Neural cell (in vitro differentiated cells): ENCODE measurements around the gene SSTR5. TPM values are rescaled to one million over a fixed set of nuclear protein-coding genes. Genes with fewer than 3 reads are reported as not detected.

Source experiments
- H2AFZ ChIP-seq: fragments of 200-600, 300-800 bp; sonication (generic), shearing (Covaris generic); 2 replicates; pipeline ENCODE4 v1.6.0; 2014; ENCODE audit warnings: low read depth, mild to moderate bottlenecking, antibody characterized with exemption, low read length, moderate library complexity
- H3F3A ChIP-seq: fragments of 200-600 bp; shearing (Covaris generic); 2 replicates; pipeline ENCODE4 v1.6.1; 2016; ENCODE audit warnings: mild to moderate bottlenecking, moderate library complexity, mixed read lengths, antibody characterized with exemption, low read length; ENCODE audit not compliant: insufficient read depth, poor library complexity, severe bottlenecking
- H3K27ac ChIP-seq: fragments of 200-600, 300-800 bp; sonication (generic), shearing (Covaris generic); 2 replicates; pipeline ENCODE4 v1.5.1; 2014; ENCODE audit warnings: mild to moderate bottlenecking, low read length, moderate library complexity
- H3K27me3 ChIP-seq: fragments of 300-800, 200-600 bp; sonication (generic), shearing (Covaris generic); 2 replicates; pipeline ENCODE4 v1.6.0; 2014; ENCODE audit warnings: mild to moderate bottlenecking, low read depth, low read length, moderate library complexity; ENCODE audit not compliant: insufficient read depth
- H3K36me3 ChIP-seq: fragments of 300-800, 200-600 bp; sonication (generic), shearing (Covaris generic); 2 replicates; pipeline ENCODE4 v1.5.1; 2014; ENCODE audit warnings: mild to moderate bottlenecking, antibody characterized with exemption, low read length, moderate library complexity; ENCODE audit not compliant: insufficient read depth
- H3K4me2 ChIP-seq: fragments of 300-800, 200-600 bp; sonication (generic), shearing (Covaris generic); 2 replicates; pipeline ENCODE4 v1.6.0; 2014; ENCODE audit warnings: mild to moderate bottlenecking, low read length
- H3K4me3 ChIP-seq: fragments of 300-800, 200-600 bp; sonication (generic), shearing (Covaris generic); 2 replicates; pipeline ENCODE4 v1.5.1; 2014; ENCODE audit warnings: mild to moderate bottlenecking, low read length, moderate library complexity
- H3K79me2 ChIP-seq: fragments of 200-600 bp; shearing (Covaris generic); replicated peaks from 2 replicates; pipeline ENCODE4 v1.6.0; 2014; ENCODE audit warnings: mild to moderate bottlenecking, low read length, moderate library complexity; ENCODE audit not compliant: insufficient read depth
- H3K9ac ChIP-seq: fragments of 300-800, 200-600 bp; sonication (generic), shearing (Covaris generic); 2 replicates; pipeline ENCODE4 v1.6.1; 2016; ENCODE audit warnings: mild to moderate bottlenecking, low read length, mixed read lengths
- H3K9me2 ChIP-seq: fragments of 200-600 bp; shearing (Covaris generic); 2 replicates; pipeline ENCODE4 v1.6.1; 2016; ENCODE audit warnings: mild to moderate bottlenecking, low read length, mixed read lengths; ENCODE audit not compliant: insufficient read depth
- H3K9me3 ChIP-seq: fragments of 200-600, 300-800 bp; sonication (generic), shearing (Covaris generic); 2 replicates; pipeline ENCODE4 v1.6.1; 2016; ENCODE audit warnings: mild to moderate bottlenecking, mixed run types, low read length, moderate library complexity, mixed read lengths
- H4K20me1 ChIP-seq: fragments of 200-600 bp; shearing (Covaris generic); 2 replicates; pipeline ENCODE4 v1.6.1; 2016; ENCODE audit warnings: mild to moderate bottlenecking, mixed run types; ENCODE audit not compliant: insufficient read depth
- CTCF ChIP-seq: fragments of 450-650 bp; IDR thresholded peaks from 2 replicates; pipeline ENCODE4 v1.5.1; 2014; ENCODE audit warnings: antibody characterized with exemption, mild to moderate bottlenecking, moderate library complexity; ENCODE audit not compliant: poor library complexity, severe bottlenecking
- EP300 ChIP-seq: fragments of 450-650 bp; conservative IDR thresholded peaks from 2 replicates; pipeline ENCODE4 v1.6.1; 2014; ENCODE audit warnings: antibody characterized with exemption, mild to moderate bottlenecking, moderate library complexity; ENCODE audit not compliant: poor library complexity, severe bottlenecking
- EZH2 ChIP-seq: fragments of 200-600, 300-800 bp; shearing (Covaris generic), sonication (generic); IDR thresholded peaks from 2 replicates; pipeline ENCODE4 v1.6.1; 2014; ENCODE audit warnings: antibody characterized with exemption, low read length, borderline replicate concordance, mild to moderate bottlenecking; ENCODE audit not compliant: insufficient read depth, poor library complexity, severe bottlenecking
- MXI1 ChIP-seq: fragments of 450-650 bp; conservative IDR thresholded peaks from 2 replicates; pipeline ENCODE4 v1.6.1; 2014; ENCODE audit warnings: antibody characterized with exemption, mild to moderate bottlenecking; ENCODE audit not compliant: poor library complexity, severe bottlenecking
- POLR2AphosphoS5 ChIP-seq: IDR thresholded peaks from 2 replicates; pipeline ENCODE4 v1.6.1; 2012
- RAD21 ChIP-seq: fragments of 450-650 bp; conservative IDR thresholded peaks from 2 replicates; pipeline ENCODE4 v1.6.1; 2014; ENCODE audit warnings: antibody characterized with exemption, mild to moderate bottlenecking, moderate library complexity
- SMC3 ChIP-seq: fragments of 450-650 bp; conservative IDR thresholded peaks from 2 replicates; pipeline ENCODE4 v1.6.1; 2014; ENCODE audit warnings: antibody characterized with exemption, mild to moderate bottlenecking, moderate library complexity; ENCODE audit not compliant: poor library complexity
- TAF1 ChIP-seq: IDR thresholded peaks from 2 replicates; pipeline ENCODE4 v1.6.1; 2012; ENCODE audit warnings: low read depth
- polyA plus RNA-seq: library from polyadenylated mRNA; depleted of rRNA; stranded (reverse); fragments of >200 nt; gene quantifications from 2 replicates; pipeline ENCODE4 v1.2.3, GENCODE V29; 2014
- TF ChIP-seq, protein P1 (sequence below): IDR thresholded peaks from 2 replicates; pipeline ENCODE4 v1.6.1; 2012; ENCODE audit warnings: borderline replicate concordance

Gene SSTR5
- polyA plus RNA-seq, 1 donor from 2014 or later = not detected

GRCh38 chr16:1026057-1026783 lies 46.3 kb upstream of the SSTR5 start:
- no peaks in the 10 kb centered on the region for H3K9me2 ChIP-seq
- no peaks in the 10 kb centered on the region for H3K79me2 ChIP-seq
- no peak overlapping the region for H3K4me3 ChIP-seq
- peak overlapping the region; percentile 9 for H3K9ac ChIP-seq
- TF ChIP-seq TAF1 (no peak), RAD21 (no peak), POLR2AphosphoS5 (no peak), SMC3 (no peak), EP300 (no peak), EZH2 (no peak), MXI1 (no peak), CTCF (no peak)
- TF ChIP-seq, protein P1, sequence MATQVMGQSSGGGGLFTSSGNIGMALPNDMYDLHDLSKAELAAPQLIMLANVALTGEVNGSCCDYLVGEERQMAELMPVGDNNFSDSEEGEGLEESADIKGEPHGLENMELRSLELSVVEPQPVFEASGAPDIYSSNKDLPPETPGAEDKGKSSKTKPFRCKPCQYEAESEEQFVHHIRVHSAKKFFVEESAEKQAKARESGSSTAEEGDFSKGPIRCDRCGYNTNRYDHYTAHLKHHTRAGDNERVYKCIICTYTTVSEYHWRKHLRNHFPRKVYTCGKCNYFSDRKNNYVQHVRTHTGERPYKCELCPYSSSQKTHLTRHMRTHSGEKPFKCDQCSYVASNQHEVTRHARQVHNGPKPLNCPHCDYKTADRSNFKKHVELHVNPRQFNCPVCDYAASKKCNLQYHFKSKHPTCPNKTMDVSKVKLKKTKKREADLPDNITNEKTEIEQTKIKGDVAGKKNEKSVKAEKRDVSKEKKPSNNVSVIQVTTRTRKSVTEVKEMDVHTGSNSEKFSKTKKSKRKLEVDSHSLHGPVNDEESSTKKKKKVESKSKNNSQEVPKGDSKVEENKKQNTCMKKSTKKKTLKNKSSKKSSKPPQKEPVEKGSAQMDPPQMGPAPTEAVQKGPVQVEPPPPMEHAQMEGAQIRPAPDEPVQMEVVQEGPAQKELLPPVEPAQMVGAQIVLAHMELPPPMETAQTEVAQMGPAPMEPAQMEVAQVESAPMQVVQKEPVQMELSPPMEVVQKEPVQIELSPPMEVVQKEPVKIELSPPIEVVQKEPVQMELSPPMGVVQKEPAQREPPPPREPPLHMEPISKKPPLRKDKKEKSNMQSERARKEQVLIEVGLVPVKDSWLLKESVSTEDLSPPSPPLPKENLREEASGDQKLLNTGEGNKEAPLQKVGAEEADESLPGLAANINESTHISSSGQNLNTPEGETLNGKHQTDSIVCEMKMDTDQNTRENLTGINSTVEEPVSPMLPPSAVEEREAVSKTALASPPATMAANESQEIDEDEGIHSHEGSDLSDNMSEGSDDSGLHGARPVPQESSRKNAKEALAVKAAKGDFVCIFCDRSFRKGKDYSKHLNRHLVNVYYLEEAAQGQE = no peak
- no peak overlapping the region for H3K4me2 ChIP-seq
- H4K20me1 ChIP-seq = no peaks in the 10 kb centered on the region
- H3K36me3 ChIP-seq = no peaks in the 10 kb centered on the region
- peak overlapping the region; percentile 31 for H3K27ac ChIP-seq
- H3K27me3 ChIP-seq = no peaks in the 10 kb centered on the region
- H2AFZ ChIP-seq = no peak overlapping the region
- H3F3A ChIP-seq = no peaks in the 10 kb centered on the region
- H3K9me3 ChIP-seq = no peaks in the 10 kb centered on the region

DNA sequence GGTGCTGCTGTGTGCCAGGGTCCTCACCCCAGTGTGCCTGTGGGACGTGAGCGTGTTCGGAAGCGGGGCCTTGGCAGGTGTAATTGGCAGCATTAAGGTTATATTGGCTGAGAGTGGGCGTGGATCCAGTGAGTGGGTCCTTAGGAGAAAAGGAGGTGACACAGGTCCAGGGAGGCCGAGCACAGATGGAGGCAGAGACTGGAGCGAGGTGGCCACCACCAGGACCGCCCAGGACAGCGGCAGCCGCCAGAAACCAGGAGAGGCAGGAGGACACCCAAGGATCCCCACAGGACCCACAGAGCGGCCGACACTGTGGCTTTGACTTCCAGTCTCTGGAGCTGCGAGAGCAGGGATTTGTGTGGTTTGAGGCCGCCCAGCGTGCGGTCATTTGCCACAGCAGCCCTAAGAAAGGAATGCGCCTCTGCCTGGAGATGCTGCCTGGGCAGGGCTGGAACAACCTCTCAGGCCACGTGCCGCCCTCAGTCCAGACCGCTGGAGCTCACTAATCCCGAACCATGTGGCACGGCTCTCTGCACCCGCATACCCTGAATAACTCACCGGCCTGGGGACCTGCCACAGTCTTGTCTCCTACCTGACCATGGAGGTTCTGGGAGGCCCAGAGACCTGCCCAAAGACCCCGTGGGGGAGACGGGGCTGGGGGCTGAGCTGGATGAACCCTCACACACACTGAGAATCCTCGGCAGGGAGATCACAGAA lies 45.6 kb upstream of the SSTR5 start:
- Histone ChIP-seq H3K9me2 (no peaks in the 10 kb centered on the region), H3F3A (no peaks in the 10 kb centered on the region), H4K20me1 (no peaks in the 10 kb centered on the region), H3K27me3 (no peaks in the 10 kb centered on the region), H2AFZ (no peak overlapping the region), H3K36me3 (no peaks in the 10 kb centered on the region), H3K9me3 (no peaks in the 10 kb centered on the region), H3K4me2 (no peak overlapping the region), H3K27ac (peak overlapping the region; percentile 31), H3K79me2 (no peaks in the 10 kb centered on the region), H3K4me3 (no peak overlapping the region), H3K9ac (peak overlapping the region; percentile 9)
- no peak for TF ChIP-seq CTCF
- TF ChIP-seq EP300 = no peak
- TF ChIP-seq RAD21 = no peak
- no peak for TF ChIP-seq TAF1
- no peak for TF ChIP-seq EZH2
- no peak for TF ChIP-seq SMC3
- TF ChIP-seq, protein P1 = no peak
- TF ChIP-seq MXI1 = no peak
- TF ChIP-seq POLR2AphosphoS5 = no peak
